H9 (cell line): Measurements from ENCODE around the gene OR2A5. TPM values are rescaled to one million over a fixed set of nuclear protein-coding genes. Genes with fewer than 3 reads are reported as not detected.

Experiments
- DNase-seq: peaks from one replicate; pipeline ENCODE4 v3.0.0-alpha.2; 2017
- H2AFZ ChIP-seq: one replicate; pipeline ENCODE4 v1.6.1; 2013; ENCODE audit warnings: mild to moderate bottlenecking, low read length, control low read depth, moderate library complexity
- H2AK5ac ChIP-seq: 2 replicates; pipeline ENCODE4 v1.6.1; 2013; ENCODE audit warnings: low read length, control low read depth, mixed read lengths; ENCODE audit not compliant: insufficient read length
- H2BK120ac ChIP-seq: one replicate; pipeline ENCODE4 v1.6.1; 2013; ENCODE audit warnings: low read depth, mild to moderate bottlenecking, low read length, control low read depth, inconsistent platforms; ENCODE audit not compliant: poor library complexity, severe bottlenecking
- H2BK12ac ChIP-seq: 2 replicates; pipeline ENCODE4 v1.6.1; 2013; ENCODE audit warnings: low read length, control low read depth, mixed read lengths, low read depth; ENCODE audit not compliant: insufficient read length
- H2BK15ac ChIP-seq: 2 replicates; pipeline ENCODE4 v1.6.1; 2013; ENCODE audit warnings: low read depth, low read length, control low read depth
- H2BK20ac ChIP-seq: one replicate; pipeline ENCODE4 v1.6.1; 2013; ENCODE audit warnings: low read depth, mild to moderate bottlenecking, low read length, control low read depth, inconsistent platforms; ENCODE audit not compliant: poor library complexity, severe bottlenecking
- H2BK5ac ChIP-seq: 2 replicates; pipeline ENCODE4 v1.6.1; 2013; ENCODE audit warnings: low read length, control low read depth, mixed read lengths; ENCODE audit not compliant: insufficient read length
- H3K14ac ChIP-seq: 2 replicates; pipeline ENCODE4 v1.6.1; 2013; ENCODE audit warnings: low read length, control low read depth; ENCODE audit not compliant: insufficient read depth
- H3K18ac ChIP-seq: 2 replicates; pipeline ENCODE4 v1.6.1; 2013; ENCODE audit warnings: low read depth, mild to moderate bottlenecking, mixed read lengths, low read length, control low read depth; ENCODE audit not compliant: insufficient read length
- H3K23ac ChIP-seq: 2 replicates; pipeline ENCODE4 v1.6.1; 2013; ENCODE audit warnings: low read length, control low read depth, mixed read lengths, low read depth; ENCODE audit not compliant: insufficient read length
- H3K23me2 ChIP-seq: 2 replicates; pipeline ENCODE4 v1.6.1; 2013; ENCODE audit warnings: low read depth, mild to moderate bottlenecking, mixed read lengths, low read length, control low read depth; ENCODE audit not compliant: insufficient read length, poor library complexity, severe bottlenecking
- H3K27ac ChIP-seq: 2 replicates; pipeline ENCODE4 v1.5.1; 2013; ENCODE audit warnings: low read length, control low read depth, mixed read lengths, low read depth; ENCODE audit not compliant: insufficient read length
- H3K27me3 ChIP-seq: 2 replicates; pipeline ENCODE4 v1.6.1; 2013; ENCODE audit warnings: low read length, control low read depth, inconsistent platforms; ENCODE audit not compliant: insufficient read depth
- H3K4ac ChIP-seq: 2 replicates; pipeline ENCODE4 v1.6.1; 2013; ENCODE audit warnings: low read depth, mild to moderate bottlenecking, control low read depth, inconsistent platforms, low read length, moderate library complexity
- H3K4me1 ChIP-seq: 2 replicates; pipeline ENCODE4 v1.6.1; 2013; ENCODE audit warnings: low read length, control low read depth, inconsistent platforms; ENCODE audit not compliant: insufficient read depth
- H3K4me2 ChIP-seq: 2 replicates; pipeline ENCODE4 v1.6.1; 2013; ENCODE audit warnings: low read length, control low read depth, mixed read lengths; ENCODE audit not compliant: insufficient read length, insufficient read depth
- H3K56ac ChIP-seq: 2 replicates; pipeline ENCODE4 v1.6.1; 2013; ENCODE audit warnings: low read depth, mild to moderate bottlenecking, mixed read lengths, low read length, control low read depth; ENCODE audit not compliant: insufficient read length
- H3K79me1 ChIP-seq: 2 replicates; pipeline ENCODE4 v1.6.1; 2013; ENCODE audit warnings: low read depth, mild to moderate bottlenecking, moderate library complexity, low read length, control low read depth, inconsistent platforms; ENCODE audit not compliant: insufficient read depth, poor library complexity, severe bottlenecking
- H3K79me2 ChIP-seq: 2 replicates; pipeline ENCODE4 v1.6.1; 2013; ENCODE audit warnings: low read length, control low read depth, inconsistent platforms; ENCODE audit not compliant: insufficient read depth
- H3K9ac ChIP-seq: 2 replicates; pipeline ENCODE4 v1.6.1; 2013; ENCODE audit warnings: low read length, control low read depth, mixed read lengths; ENCODE audit not compliant: insufficient read length; ENCODE audit errors: extremely low read depth
- H3K9me3 ChIP-seq: one replicate; pipeline ENCODE4 v1.6.1; 2013; ENCODE audit warnings: low read depth, low read length, inconsistent platforms; ENCODE audit not compliant: control insufficient read depth
- H3T11ph ChIP-seq: one replicate; pipeline ENCODE4 v1.6.1; 2013; ENCODE audit warnings: mild to moderate bottlenecking, low read length, control low read depth, inconsistent platforms
- H4K20me1 ChIP-seq: one replicate; pipeline ENCODE4 v1.6.1; 2013; ENCODE audit not compliant: control insufficient read depth, insufficient read length, insufficient read depth
- H4K5ac ChIP-seq: 2 replicates; pipeline ENCODE4 v1.6.1; 2013; ENCODE audit warnings: low read depth, mild to moderate bottlenecking, mixed read lengths, low read length, control low read depth; ENCODE audit not compliant: insufficient read length
- H4K8ac ChIP-seq: replicated peaks from 2 replicates; pipeline ENCODE4 v1.6.1; 2013; ENCODE audit warnings: low read length, control low read depth, mixed read lengths, low read depth; ENCODE audit not compliant: insufficient read length
- H4K91ac ChIP-seq: 2 replicates; pipeline ENCODE4 v1.6.1; 2013; ENCODE audit warnings: low read depth, mild to moderate bottlenecking, moderate library complexity, mixed read lengths, low read length, control low read depth; ENCODE audit not compliant: insufficient read length
- H3K27ac Mint-ChIP-seq, 3 experiments: 2 replicates in 2 of 3; 3 replicates in 1 of 3; pipeline ENCODE4 v1.8.0; 2020 to 2021; ENCODE audit warnings: mixed read lengths in 3 of 3, mild to moderate bottlenecking in 1 of 3, moderate library complexity in 1 of 3
- H3K27me3 Mint-ChIP-seq: 2 replicates; pipeline ENCODE4 v1.8.0; 2021; ENCODE audit warnings: low read depth, mild to moderate bottlenecking, moderate library complexity, mixed read lengths
- H3K36me3 Mint-ChIP-seq, 3 experiments: 2 replicates in 2 of 3; 3 replicates in 1 of 3; pipeline ENCODE4 v1.8.0; 2020 to 2021; ENCODE audit warnings: low read depth in 3 of 3, mixed read lengths in 3 of 3; ENCODE audit not compliant: insufficient read depth in 1 of 3
- H3K4me1 Mint-ChIP-seq, 2 experiments: 2 replicates each; pipeline ENCODE4 v1.8.0; 2020; ENCODE audit warnings: mixed read lengths in 2 of 2
- H3K4me3 Mint-ChIP-seq, 2 experiments: 2 replicates in 1 of 2; 3 replicates in 1 of 2; pipeline ENCODE4 v1.8.0; 2020 to 2021; ENCODE audit warnings: mild to moderate bottlenecking in 2 of 2, mixed read lengths in 2 of 2, moderate library complexity in 1 of 2
- H3K9me3 Mint-ChIP-seq, 2 experiments: 2 replicates in 1 of 2; 3 replicates in 1 of 2; pipeline ENCODE4 v1.8.0; 2020; ENCODE audit warnings: mild to moderate bottlenecking in 2 of 2, mixed read lengths in 2 of 2, moderate library complexity in 1 of 2
- CTCF ChIP-seq: fragments of 200-600 bp; sonication (generic); conservative IDR thresholded peaks from 3 replicates; pipeline ENCODE4 v1.8.0; 2021; ENCODE audit warnings: antibody characterized with exemption, mild to moderate bottlenecking
- WGBS: extraction: QIAGEN DNeasy Blood & Tissue Kit; methylation state at CpG from one replicate; pipeline ENCODE4 v1.1.7; 2013; ENCODE audit warnings: missing lambda C conversion rate, low lambda C conversion rate, mixed read lengths; ENCODE audit not compliant: insufficient read length; ENCODE audit errors: extremely low coverage; 5-methylcytosine and 5-hydroxymethylcytosine counted together
- total RNA-seq: library from RNA; stranded (reverse); gene quantifications from 2 replicates; pipeline ENCODE4 v1.2.1, GENCODE V29; 2021

Gene OR2A5
- total RNA-seq, 1 experiment from 2014 or later, result not detected

GRCh38 chr7:144011458-144012230 lies 37.1 kb upstream of the OR2A5 start:
- Histone ChIP-seq H3K9ac (no peak overlapping the region), H2AFZ (no peak overlapping the region), H3K4ac (no peak overlapping the region)

More at GRCh38 chr7:144011458-144012230, 37.1 kb upstream of the OR2A5 start:
- no peak overlapping the region for H4K8ac ChIP-seq
- Mint-ChIP-seq H3K4me1 (no peaks in the 10 kb centered on the region), H3K4me3 (no peak overlapping the region), H3K27me3 (peaks cover 3% of the 10 kb centered on the region), H3K9me3 (peaks cover 35 to 36% of the 10 kb centered on the region in 2 experiments), H3K36me3 (peaks cover 12 to 22% (median 18%) of the 10 kb centered on the region in 3 experiments), H3K27ac (no peak overlapping the region)
- no peak overlapping the region for H3K27ac ChIP-seq
- H3K27me3 ChIP-seq, result no peaks in the 10 kb centered on the region
- H2BK15ac ChIP-seq, result no peak overlapping the region
- no peaks in the 10 kb centered on the region for H3K79me1 ChIP-seq
- WGBS, result no CpG with 5 or more reads among the region's 5 CpGs
- no peaks in the 10 kb centered on the region for H3K79me2 ChIP-seq
- no peak overlapping the region for H3T11ph ChIP-seq
- no peak overlapping the region for H3K4me2 ChIP-seq
- H2BK120ac ChIP-seq, result no peak overlapping the region
- no peak overlapping the region for H4K91ac ChIP-seq
- H3K9me3 ChIP-seq, result peaks cover 12% of the 10 kb centered on the region
- H2BK5ac ChIP-seq, result no peak overlapping the region
- DNase-seq, result no peak
- no peaks in the 10 kb centered on the region for H3K23me2 ChIP-seq
- no peak overlapping the region for H3K23ac ChIP-seq
- no peaks in the 10 kb centered on the region for H3K4me1 ChIP-seq
- H2AK5ac ChIP-seq, result no peak overlapping the region
- no peak overlapping the region for H4K5ac ChIP-seq
- TF ChIP-seq CTCF, result no peak
- no peak overlapping the region for H2BK20ac ChIP-seq
- H4K20me1 ChIP-seq, result no peaks in the 10 kb centered on the region
- no peak overlapping the region for H3K56ac ChIP-seq
- H2BK12ac ChIP-seq, result no peak overlapping the region
- no peak overlapping the region for H3K18ac ChIP-seq
- H3K14ac ChIP-seq, result no peak overlapping the region
